ENCODE results near the gene ADGRD1.

DNA sequence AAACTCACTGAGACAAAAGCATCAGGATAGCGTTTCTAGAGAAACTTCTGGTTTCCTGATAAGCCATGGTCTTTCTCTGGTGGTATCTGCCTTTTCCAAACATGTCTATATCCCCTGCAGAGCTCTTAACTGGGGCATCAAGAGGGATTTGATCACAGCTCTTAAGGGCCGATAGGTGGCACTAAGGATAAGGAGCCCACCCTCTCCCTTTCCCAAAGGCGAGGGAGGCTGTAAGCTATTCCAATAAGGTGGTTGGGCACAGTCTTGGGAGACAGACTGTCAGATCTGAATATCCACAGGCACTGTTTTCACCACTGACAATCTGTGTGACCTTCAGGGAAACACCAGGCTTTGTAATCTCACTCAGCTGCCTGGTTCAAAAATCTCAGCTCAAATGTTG lies 206.0 kb downstream of the ADGRD1 start:
- TF ChIP-seq, protein P1, sequence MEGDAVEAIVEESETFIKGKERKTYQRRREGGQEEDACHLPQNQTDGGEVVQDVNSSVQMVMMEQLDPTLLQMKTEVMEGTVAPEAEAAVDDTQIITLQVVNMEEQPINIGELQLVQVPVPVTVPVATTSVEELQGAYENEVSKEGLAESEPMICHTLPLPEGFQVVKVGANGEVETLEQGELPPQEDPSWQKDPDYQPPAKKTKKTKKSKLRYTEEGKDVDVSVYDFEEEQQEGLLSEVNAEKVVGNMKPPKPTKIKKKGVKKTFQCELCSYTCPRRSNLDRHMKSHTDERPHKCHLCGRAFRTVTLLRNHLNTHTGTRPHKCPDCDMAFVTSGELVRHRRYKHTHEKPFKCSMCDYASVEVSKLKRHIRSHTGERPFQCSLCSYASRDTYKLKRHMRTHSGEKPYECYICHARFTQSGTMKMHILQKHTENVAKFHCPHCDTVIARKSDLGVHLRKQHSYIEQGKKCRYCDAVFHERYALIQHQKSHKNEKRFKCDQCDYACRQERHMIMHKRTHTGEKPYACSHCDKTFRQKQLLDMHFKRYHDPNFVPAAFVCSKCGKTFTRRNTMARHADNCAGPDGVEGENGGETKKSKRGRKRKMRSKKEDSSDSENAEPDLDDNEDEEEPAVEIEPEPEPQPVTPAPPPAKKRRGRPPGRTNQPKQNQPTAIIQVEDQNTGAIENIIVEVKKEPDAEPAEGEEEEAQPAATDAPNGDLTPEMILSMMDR (IDR thresholded peaks at IDR 0.05): no peak
- no peak for TF ChIP-seq POLR2AphosphoS5 (IDR thresholded peaks at IDR 0.05)

Measured in breast epithelium (tissue), 3 donors.